Adrenal gland (tissue), 12 donors: ENCODE results near the gene NRDC. TPM values are rescaled to one million over a fixed set of nuclear protein-coding genes. Genes with fewer than 3 reads are reported as not detected.

Source experiments
- DNase-seq, 7 donors: peaks; one replicate each; pipeline ENCODE4 v3.0.0-alpha.2; 2019 to 2020
- H3K27ac ChIP-seq, 5 donors: fragments of 200-600 bp; sonication (generic) in 4 of 5; 1 replicate in 3 of 5; 2 replicates in 2 of 5; pipeline versions ENCODE4 v1.5.1 to v1.8.0; 2016 to 2020; ENCODE audit warnings: mild to moderate bottlenecking in 1 of 5
- H3K27me3 ChIP-seq: fragments of 200-600 bp; 2 replicates; pipeline ENCODE4 v1.8.0; 2021
- H3K36me3 ChIP-seq, 2 donors: fragments of 200-600 bp; replicated peaks in 1 of 2; 1 replicate in 1 of 2; 2 replicates in 1 of 2; pipeline versions ENCODE4 v1.5.1 to v1.8.0; 2018 to 2022
- H3K4me1 ChIP-seq, 2 donors: fragments of 200-600 bp; replicated peaks in 1 of 2; 1 replicate in 1 of 2; 2 replicates in 1 of 2; pipeline versions ENCODE4 v1.5.1 to v1.8.0; 2018 to 2021
- H3K4me3 ChIP-seq, 4 donors: fragments of 200-600 bp; sonication (generic) in 3 of 4; one replicate each; pipeline ENCODE4 v1.5.1; 2016 to 2018
- H3K9me3 ChIP-seq, 3 donors: fragments of 200-600 bp; sonication (generic) in 1 of 3; replicated peaks in 1 of 3; 1 replicate in 2 of 3; 2 replicates in 1 of 3; pipeline versions ENCODE4 v1.5.1 to v1.8.0; 2016 to 2021
- POLR2A ChIP-seq, 2 donors: fragments of 450-650 bp; IDR thresholded peaks; one replicate each; pipeline ENCODE4 v1.6.1; 2017; ENCODE audit warnings: antibody characterized with exemption in 2 of 2, mild to moderate bottlenecking in 2 of 2, moderate library complexity in 1 of 2
- WGBS, 4 donors: extraction: QIAGEN DNeasy Blood & Tissue Kit in 2 of 4; methylation state at CpG; one replicate each; pipeline versions ENCODE4 v1.1.5 to v1.1.7; 2013 to 2017; 5-methylcytosine and 5-hydroxymethylcytosine counted together
- intact Hi-C, 2 donors: fragments of 100-400 bp; cut with DNase I; formaldehyde crosslinking; loops; one replicate each; pipeline versions ENCODE4 v1.14.1 to v1.15.0; 2022 to 2023
- polyA plus RNA-seq, 3 donors: library from polyadenylated mRNA; stranded (reverse); fragments of 200-250 nt in 2 of 3; fragments of 350-450 nt in 1 of 3; fragmentation: Illumina TruSeq in 1 of 3; extraction: RNeasy Lipid Tissue Mini Kit (QIAGEN cat#74804) in 1 of 3; gene quantifications; one replicate each; pipeline ENCODE4 v1.2.3, GENCODE V29; 2013 to 2014
- total RNA-seq, 9 donors: library from RNA; depleted of rRNA in 4 of 9; stranded (reverse); fragments of >200 nt in 4 of 9; fragments of 120-200 nt in 1 of 9; fragmentation: NEBNext Ultra II Directional in 1 of 9; extraction: Animal tissue kit (Norgen Biotek cat#: 25700) in 1 of 9; gene quantifications; one replicate each; pipeline versions ENCODE4 v1.1.0 to v1.2.4, GENCODE V29; 2013 to 2023
- TF ChIP-seq, protein P1 (sequence below), 6 experiments: fragments of 450-650 bp in 4 of 6; fragments of 200-600 bp in 2 of 6; sonication (generic) in 1 of 6; IDR thresholded peaks; 1 replicate in 5 of 6; 2 replicates in 1 of 6; pipeline versions ENCODE4 v1.5.1 to v1.8.0; 2016 to 2021; ENCODE audit warnings: antibody characterized with exemption in 6 of 6, mild to moderate bottlenecking in 2 of 6, moderate library complexity in 1 of 6
- donor health status: healthy with polysubstance abuse.
- donor health status: Bipolar disorder and iron deficiency.
- donor health status: DM: yes; HTN: yes; CAD: no.
- donor health status: DM: no; HTN: no; CAD: no.
- donor health status: DM: no; HTN: no; CAD: no.
- donor health status: DM: yes; HTN: yes; CAD: no.

Gene NRDC
- total and polyA plus RNA-seq, 12 donors: 49.5 to 373 (median 119) TPM

DNA sequence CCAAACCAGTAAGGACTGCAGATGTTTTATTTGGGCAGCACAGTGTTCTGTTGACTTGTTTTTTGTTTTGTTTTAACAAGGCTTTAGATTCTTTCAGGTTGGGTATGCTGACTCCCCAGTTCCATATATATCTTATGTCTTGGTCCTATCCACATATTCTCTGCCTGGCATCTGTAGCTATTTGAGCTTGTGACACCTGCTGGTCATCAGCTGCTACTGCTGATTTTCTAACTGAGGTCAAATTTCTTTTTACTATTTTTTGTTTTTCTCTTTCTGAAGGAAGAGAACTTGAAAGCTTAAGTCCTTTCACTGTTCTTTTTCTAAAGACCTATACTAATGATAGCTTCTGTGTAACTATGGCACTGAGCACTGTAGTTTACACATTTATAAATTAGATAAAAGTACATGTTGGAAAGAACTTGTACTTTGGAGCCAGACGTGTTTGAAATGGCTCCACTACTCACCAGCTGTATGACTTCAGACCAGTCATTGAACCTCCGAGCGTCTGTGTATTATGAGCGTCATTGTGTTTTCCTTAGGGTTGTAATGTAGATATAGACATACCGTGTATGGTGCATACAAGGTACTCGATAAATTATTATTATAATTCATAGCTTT is 109.4 kb downstream of the NRDC start:
- peak in 5 of 7 donors; percentile 24 to 70 (median 42) for DNase-seq
- Histone ChIP-seq H3K36me3 (peaks cover 0 to 56% of the 10 kb centered on the region in 2 donors), H3K27ac (no peak overlapping the region), H3K27me3 (no peaks in the 10 kb centered on the region), H3K4me3 (no peak overlapping the region), H3K4me1 (no peaks in the 10 kb centered on the region), H3K9me3 (no peaks in the 10 kb centered on the region)
- TF ChIP-seq, protein P1, sequence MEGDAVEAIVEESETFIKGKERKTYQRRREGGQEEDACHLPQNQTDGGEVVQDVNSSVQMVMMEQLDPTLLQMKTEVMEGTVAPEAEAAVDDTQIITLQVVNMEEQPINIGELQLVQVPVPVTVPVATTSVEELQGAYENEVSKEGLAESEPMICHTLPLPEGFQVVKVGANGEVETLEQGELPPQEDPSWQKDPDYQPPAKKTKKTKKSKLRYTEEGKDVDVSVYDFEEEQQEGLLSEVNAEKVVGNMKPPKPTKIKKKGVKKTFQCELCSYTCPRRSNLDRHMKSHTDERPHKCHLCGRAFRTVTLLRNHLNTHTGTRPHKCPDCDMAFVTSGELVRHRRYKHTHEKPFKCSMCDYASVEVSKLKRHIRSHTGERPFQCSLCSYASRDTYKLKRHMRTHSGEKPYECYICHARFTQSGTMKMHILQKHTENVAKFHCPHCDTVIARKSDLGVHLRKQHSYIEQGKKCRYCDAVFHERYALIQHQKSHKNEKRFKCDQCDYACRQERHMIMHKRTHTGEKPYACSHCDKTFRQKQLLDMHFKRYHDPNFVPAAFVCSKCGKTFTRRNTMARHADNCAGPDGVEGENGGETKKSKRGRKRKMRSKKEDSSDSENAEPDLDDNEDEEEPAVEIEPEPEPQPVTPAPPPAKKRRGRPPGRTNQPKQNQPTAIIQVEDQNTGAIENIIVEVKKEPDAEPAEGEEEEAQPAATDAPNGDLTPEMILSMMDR (IDR thresholded peaks at IDR 0.05): peak; percentile 77 to 90 (median 82)
- no peak for TF ChIP-seq POLR2A (IDR thresholded peaks at IDR 0.05)
- WGBS, 4 donors: 54 to 67% (median 60%) methylated on average over 6 of the region's 6 CpGs
- intact Hi-C loops: loop anchor here in 1 of 2 donors (5.0 kb wide), 1 partner anchor 142 kb away; no protein-coding TSS in a partner anchor

DNA sequence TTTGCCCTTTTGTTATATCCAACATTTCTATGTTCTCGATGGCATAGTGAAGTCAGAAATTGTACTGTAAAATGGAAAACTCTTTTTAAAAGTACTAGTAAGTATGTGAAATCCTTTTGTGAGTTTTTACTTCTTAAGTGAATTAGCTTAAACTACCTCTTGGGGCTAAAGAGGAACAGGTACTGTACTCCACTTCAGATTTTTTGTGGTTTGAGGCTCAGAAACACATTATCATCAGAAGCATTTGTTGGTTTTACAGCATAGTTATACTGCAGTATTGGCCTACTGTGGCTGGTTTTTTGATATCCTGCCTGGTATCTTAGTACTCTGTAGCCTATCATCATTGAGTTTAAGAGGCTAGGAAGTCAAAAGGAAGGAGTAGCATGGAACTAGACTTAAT is 117.2 kb downstream of the NRDC start:
- WGBS, 4 donors: 91 to 100% (median 96%) methylated on average over 1 of the region's 1 CpG
- intact Hi-C loops: no loop called here
- TF ChIP-seq, protein P1 (IDR thresholded peaks at IDR 0.05): no peak
- no peak for TF ChIP-seq POLR2A (IDR thresholded peaks at IDR 0.05)

DNA sequence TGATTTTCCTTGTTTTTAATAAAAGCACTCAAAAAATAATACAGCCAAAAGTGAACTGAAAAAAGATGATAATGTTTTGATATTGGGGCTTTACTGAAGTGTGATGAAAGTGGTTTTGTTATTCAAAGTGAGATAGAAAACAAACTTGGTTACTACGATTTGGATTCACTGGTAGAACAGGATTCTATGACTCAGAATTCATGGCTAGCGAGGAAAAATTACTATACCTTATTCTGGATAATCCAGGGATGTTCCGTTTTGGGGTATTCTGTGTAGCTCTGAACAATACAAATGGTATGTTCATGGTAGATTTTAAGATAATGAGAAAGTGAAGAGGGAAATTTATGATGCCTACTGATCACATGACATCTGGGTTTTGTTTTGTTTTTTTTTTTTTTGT is 117.7 kb downstream of the NRDC start:
- H3K4me1 ChIP-seq: peaks cover 0 to 4% of the 10 kb centered on the region in 2 donors
- H3K27me3 ChIP-seq: no peaks in the 10 kb centered on the region
- intact Hi-C loops: no loop called here
- WGBS, 4 donors: 88 to 92% (median 90%) methylated on average over 3 of the region's 3 CpGs
- TF ChIP-seq POLR2A (IDR thresholded peaks at IDR 0.05): no peak
- H3K4me3 ChIP-seq: no peak overlapping the region
- peaks cover 0 to 17% of the 10 kb centered on the region in 2 donors for H3K36me3 ChIP-seq
- no peaks in the 10 kb centered on the region for H3K9me3 ChIP-seq
- DNase-seq: no peak
- no peak overlapping the region for H3K27ac ChIP-seq

More for the DNA sequence above, 117.2 kb downstream of the NRDC start:
- Histone ChIP-seq H3K4me3 (no peak overlapping the region), H3K9me3 (no peaks in the 10 kb centered on the region), H3K36me3 (peaks cover 0 to 22% of the 10 kb centered on the region in 2 donors), H3K27ac (no peak overlapping the region), H3K27me3 (no peaks in the 10 kb centered on the region), H3K4me1 (peaks cover 0 to 4% of the 10 kb centered on the region in 2 donors)
- no peak for DNase-seq

DNA sequence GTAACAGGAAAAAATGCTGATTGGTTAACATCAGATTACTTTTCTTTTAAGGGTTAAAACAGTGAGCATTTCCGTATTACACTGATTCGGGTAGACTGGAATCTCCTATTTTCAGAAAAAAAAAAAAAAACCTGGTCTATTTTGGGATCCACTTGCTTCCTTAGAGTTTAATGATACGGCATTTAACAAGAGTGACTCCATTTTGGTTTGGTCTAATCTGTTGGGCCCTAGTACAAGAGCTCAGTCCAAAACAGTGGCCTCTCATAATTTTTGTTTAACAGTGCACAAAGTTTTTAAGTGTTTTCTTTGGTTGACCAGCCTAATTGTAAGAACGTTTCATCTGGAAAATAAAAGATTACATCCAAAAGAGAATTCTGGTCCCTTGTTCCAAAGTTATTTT is 120.2 kb downstream of the NRDC start:
- Histone ChIP-seq H3K9me3 (no peaks in the 10 kb centered on the region), H3K27me3 (no peaks in the 10 kb centered on the region), H3K36me3 (peaks cover 0 to 9% of the 10 kb centered on the region in 2 donors), H3K4me1 (peaks cover 0 to 4% of the 10 kb centered on the region in 2 donors), H3K27ac (no peak overlapping the region), H3K4me3 (no peak overlapping the region)
- WGBS, 4 donors: 81 to 92% (median 85%) methylated on average over 4 of the region's 4 CpGs
- DNase-seq: no peak
- intact Hi-C loops: no loop called here
- TF ChIP-seq, protein P1 (IDR thresholded peaks at IDR 0.05): no peak
- no peak for TF ChIP-seq POLR2A (IDR thresholded peaks at IDR 0.05)

DNA sequence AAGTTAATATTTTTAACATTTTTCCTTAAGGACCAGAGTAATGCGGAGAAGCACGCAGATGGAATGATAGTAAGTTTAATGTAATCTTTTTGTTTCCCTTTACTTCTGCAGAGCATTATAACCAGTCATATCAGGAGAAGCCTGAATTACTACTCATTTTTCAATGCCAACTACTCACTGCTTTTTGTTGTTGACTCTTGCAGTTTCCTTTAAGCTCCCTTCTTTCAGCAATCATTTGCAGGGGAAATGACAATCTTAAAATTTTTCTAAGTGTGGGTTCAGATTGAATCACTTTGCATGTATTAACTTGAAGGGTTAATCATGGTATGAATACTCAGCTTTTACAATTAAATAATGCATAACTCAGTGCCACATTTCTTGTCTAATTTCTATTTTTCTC is 122.2 kb downstream of the NRDC start:
- H3K27ac ChIP-seq: no peak overlapping the region
- intact Hi-C loops: no loop called here
- no peak for TF ChIP-seq POLR2A (IDR thresholded peaks at IDR 0.05)
- TF ChIP-seq, protein P1 (IDR thresholded peaks at IDR 0.05): no peak
- H3K4me1 ChIP-seq: peaks cover 0 to 4% of the 10 kb centered on the region in 2 donors
- no peak overlapping the region for H3K4me3 ChIP-seq
- H3K27me3 ChIP-seq: no peaks in the 10 kb centered on the region
- no peaks in the 10 kb centered on the region for H3K9me3 ChIP-seq
- no peak for DNase-seq
- WGBS, 4 donors: 97 to 99% (median 98%) methylated on average over 2 of the region's 2 CpGs
- no peaks in the 10 kb centered on the region for H3K36me3 ChIP-seq
